Left lung (tissue), 10 donors: Measurements from ENCODE around the gene PDE6D. TPM values are rescaled to one million over a fixed set of nuclear protein-coding genes. Genes with fewer than 3 reads are reported as not detected.

Experiments used
- ATAC-seq: fragments of 200-7000 bp; cut with Tn5 transposase; one replicate; pipeline ENCODE4 v1.9.1; 2020; ENCODE audit warnings: moderate library complexity
- DNase-seq, 4 donors: peaks; one replicate each; pipeline ENCODE4 v3.0.0-alpha.2; 2013 to 2020
- H3K27ac ChIP-seq, 2 donors: fragments of 200-600 bp; sonication (generic) in 1 of 2; one replicate each; pipeline versions ENCODE4 v1.5.0 to v1.8.0; 2020 to 2021
- H3K27me3 ChIP-seq, 2 donors: fragments of 200-600 bp; sonication (generic) in 1 of 2; one replicate each; pipeline versions ENCODE4 v1.5.0 to v1.8.0; 2020 to 2021
- H3K36me3 ChIP-seq, 2 donors: fragments of 200-600 bp; sonication (generic) in 1 of 2; one replicate each; pipeline versions ENCODE4 v1.5.0 to v1.8.0; 2020 to 2021
- H3K4me1 ChIP-seq, 2 donors: fragments of 200-600 bp; one replicate each; pipeline ENCODE4 v1.8.0; 2021
- H3K4me3 ChIP-seq, 2 donors: fragments of 200-600 bp; sonication (generic) in 1 of 2; one replicate each; pipeline versions ENCODE4 v1.5.0 to v1.8.0; 2020 to 2021; ENCODE audit warnings: mild to moderate bottlenecking in 1 of 2
- H3K9me3 ChIP-seq, 2 donors: fragments of 200-600 bp; sonication (generic) in 1 of 2; one replicate each; pipeline versions ENCODE4 v1.5.0 to v1.8.0; 2020 to 2021
- CTCF ChIP-seq, 2 donors: fragments of 200-600 bp; sonication (generic) in 1 of 2; IDR thresholded peaks; one replicate each; pipeline versions ENCODE4 v1.5.0 to v1.8.0; 2021; ENCODE audit warnings: antibody characterized with exemption in 2 of 2
- intact Hi-C, 2 donors: fragments of 100-400 bp; cut with DNase I; formaldehyde crosslinking; loops; one replicate each; pipeline versions ENCODE4 v1.11.2 to v1.14.2; 2022
- polyA plus RNA-seq, 6 donors: library from polyadenylated mRNA; unstranded; fragments of 120-200 nt; gene quantifications; one replicate each; pipeline ENCODE4 v1.2.1, GENCODE V29; 2013; ENCODE audit not compliant: insufficient read length in 6 of 6
- total RNA-seq, 2 donors: library from RNA; stranded (reverse); fragmentation: NEBNext Ultra II Directional; extraction: Animal tissue kit (Norgen Biotek cat#: 25700); gene quantifications; one replicate each; pipeline ENCODE4 v1.2.1, GENCODE V29; 2021
- donor health status: DM: no; HTN: yes; CAD: no.
- donor health status: DM: no; HTN: no; CAD: no.

Gene PDE6D
- total and polyA plus RNA-seq, 8 donors, result 19.7 to 27.9 (median 23.4) TPM

DNA sequence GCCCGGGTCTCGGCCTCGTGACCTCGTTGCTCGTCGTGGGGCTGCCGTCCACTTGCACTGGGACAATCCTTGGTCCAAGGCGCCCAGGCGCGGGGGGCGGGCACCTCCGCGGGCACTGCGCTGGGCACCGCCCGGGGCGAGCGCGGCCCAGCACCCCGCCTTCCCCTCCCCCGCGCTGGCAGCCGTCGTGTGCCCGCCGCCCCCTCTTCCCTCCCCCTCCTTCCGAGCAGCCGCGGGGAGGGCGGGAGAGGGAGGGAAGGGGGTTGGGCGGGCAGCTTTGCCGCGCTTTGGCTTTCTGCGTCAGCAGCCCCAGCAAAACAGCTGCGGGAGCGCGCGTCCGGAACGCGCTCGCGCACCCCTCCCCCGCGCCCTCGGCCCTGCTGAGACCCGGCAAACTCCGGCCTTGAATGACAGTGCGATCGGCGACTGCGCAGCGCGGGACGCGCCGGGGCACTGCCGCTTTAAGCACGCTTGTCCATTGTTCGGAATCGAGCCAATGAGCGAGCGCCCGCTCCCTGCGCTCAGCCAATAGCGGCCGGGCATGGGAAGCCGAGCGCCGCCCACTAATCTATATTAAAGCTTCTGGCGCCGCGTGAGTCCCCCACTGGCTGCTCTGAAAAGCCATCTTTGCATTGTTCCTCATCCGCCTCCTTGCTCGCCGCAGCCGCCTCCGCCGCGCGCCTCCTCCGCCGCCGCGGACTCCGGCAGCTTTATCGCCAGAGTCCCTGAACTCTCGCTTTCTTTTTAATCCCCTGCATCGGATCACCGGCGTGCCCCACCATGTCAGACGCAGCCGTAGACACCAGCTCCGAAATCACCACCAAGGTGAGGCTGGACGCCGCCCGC lies 72.9 kb downstream of the PDE6D start, which contains the start of gene PTMA:
Gene PTMA (plus strand): TSS at position 599 of the 846 bp plus-strand sequence. CDS start 182 bp downstream, at position 781.
- H3K4me1 ChIP-seq, result peaks cover 18 to 42% of the 10 kb centered on the region in 2 donors
- ATAC-seq (peak; percentile 70), DNase-seq (peak; percentile 100)
- no peaks in the 10 kb centered on the region for H3K9me3 ChIP-seq
- H3K27ac ChIP-seq, result peak within 1 kb of the TSS; percentile 99 to 100
- H3K4me3 ChIP-seq, result peak within 1 kb of the TSS; percentile 82 to 95
- intact Hi-C loops, result no loop called here
- H3K36me3 ChIP-seq, result peaks cover 0 to 14% of the 10 kb centered on the region in 2 donors
- no peak for TF ChIP-seq CTCF (IDR thresholded peaks at IDR 0.05)
- no peaks in the 10 kb centered on the region for H3K27me3 ChIP-seq

GRCh38 chr2:231707625-231707926 lies 73.5 kb downstream of the PDE6D start:
- DNase-seq, result peak in 1 of 4 donors; percentile 63
- ATAC-seq, result peak; percentile 0
- intact Hi-C loops, result no loop called here
- peaks cover 18 to 38% of the 10 kb centered on the region in 2 donors for H3K4me1 ChIP-seq
- peak overlapping the region; percentile 82 to 95 for H3K4me3 ChIP-seq
- peak overlapping the region; percentile 99 to 100 for H3K27ac ChIP-seq
- H3K9me3 ChIP-seq, result no peaks in the 10 kb centered on the region
- TF ChIP-seq CTCF (IDR thresholded peaks at IDR 0.05), result no peak
- peaks cover 0 to 12% of the 10 kb centered on the region in 2 donors for H3K36me3 ChIP-seq
- H3K27me3 ChIP-seq, result no peaks in the 10 kb centered on the region

DNA sequence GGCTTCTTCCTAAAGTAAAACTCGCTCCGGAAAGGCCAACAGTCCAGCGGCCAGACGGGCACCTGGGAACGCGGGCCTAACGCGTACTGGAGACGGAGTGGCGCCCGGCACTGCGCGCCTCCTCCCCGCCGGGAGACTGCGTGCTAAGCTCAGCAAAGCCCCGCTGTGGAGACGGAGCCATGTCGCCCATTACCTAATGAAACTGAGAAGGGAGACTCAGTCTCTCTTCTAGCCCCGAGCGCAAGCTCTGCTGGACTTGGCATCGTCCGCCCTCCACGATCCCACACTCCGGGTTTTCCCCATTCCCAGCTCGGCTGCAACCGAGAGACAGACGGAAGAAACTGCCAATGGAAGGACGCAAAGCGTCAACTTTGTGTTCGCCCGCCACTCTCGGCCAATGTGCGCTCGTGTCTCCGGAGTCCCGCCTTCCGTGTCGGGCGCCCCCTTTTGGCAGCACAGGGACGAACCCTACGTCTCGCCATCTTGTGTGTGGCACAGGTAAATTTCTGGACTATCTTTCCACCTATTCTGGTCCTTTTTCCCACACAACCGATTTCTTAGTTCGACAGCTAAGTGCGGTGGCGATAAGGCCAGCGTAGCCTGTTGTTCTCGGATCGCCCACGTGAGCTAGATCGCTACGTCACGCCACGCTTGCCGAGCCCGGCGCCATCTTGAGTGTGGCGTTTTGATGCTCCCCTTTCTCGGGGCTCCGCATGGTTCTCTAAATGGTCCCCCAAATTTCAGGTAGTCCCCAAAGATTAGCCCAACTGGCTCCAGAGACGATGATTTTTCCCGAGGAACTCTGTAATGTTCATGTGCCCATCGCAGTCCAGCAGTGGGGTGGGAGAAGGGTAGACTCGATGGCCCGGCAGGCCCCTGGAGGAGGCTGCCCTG lies 74.1 kb downstream of the PDE6D start:
- peak; percentile 76 to 81 for TF ChIP-seq CTCF (IDR thresholded peaks at IDR 0.05)
- H3K4me3 ChIP-seq, result peak overlapping the region; percentile 82 to 95
- intact Hi-C loops, result no loop called here
- DNase-seq, result peak; percentile 95 to 99 (median 97)
- no peaks in the 10 kb centered on the region for H3K27me3 ChIP-seq
- H3K9me3 ChIP-seq, result no peaks in the 10 kb centered on the region
- H3K4me1 ChIP-seq, result peaks cover 14 to 36% of the 10 kb centered on the region in 2 donors
- peak overlapping the region; percentile 99 to 100 for H3K27ac ChIP-seq
- ATAC-seq, result peak; percentile 71
- peaks cover 0 to 6% of the 10 kb centered on the region in 2 donors for H3K36me3 ChIP-seq

DNA sequence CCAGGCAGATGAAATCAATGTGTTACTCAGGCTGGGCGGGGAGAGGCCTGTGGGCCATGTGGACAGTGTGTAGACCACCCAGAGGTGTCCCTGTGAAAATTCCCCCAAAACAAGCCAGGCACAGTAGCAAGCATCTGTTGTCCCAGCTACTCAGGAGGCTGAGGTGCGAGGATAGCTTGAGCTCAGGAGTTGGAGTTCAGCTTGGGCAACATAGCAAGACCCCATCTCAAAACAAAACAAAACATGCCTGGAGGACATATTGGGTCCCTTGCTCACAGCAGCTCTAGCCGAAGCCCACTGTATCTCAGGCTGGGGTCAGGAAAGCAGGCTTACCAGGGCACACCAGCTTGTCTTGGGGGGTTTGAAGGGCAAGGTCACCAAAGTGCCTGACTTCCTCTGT lies 77.1 kb downstream of the PDE6D start:
- H3K36me3 ChIP-seq, result no peaks in the 10 kb centered on the region
- H3K4me1 ChIP-seq, result peaks cover 7 to 32% of the 10 kb centered on the region in 2 donors
- intact Hi-C loops, result no loop called here
- H3K9me3 ChIP-seq, result no peaks in the 10 kb centered on the region
- H3K4me3 ChIP-seq, result no peak overlapping the region
- DNase-seq, result no peak
- no peaks in the 10 kb centered on the region for H3K27me3 ChIP-seq
- TF ChIP-seq CTCF (IDR thresholded peaks at IDR 0.05), result no peak
- no peak for ATAC-seq
- no peak overlapping the region for H3K27ac ChIP-seq
